CD4-positive, alpha-beta T cell (primary cell): ENCODE measurements around the gene KCNQ1. TPM values are rescaled to one million over a fixed set of nuclear protein-coding genes. Genes with fewer than 3 reads are reported as not detected.

Experiments used
- ATAC-seq: fragments of 200-7000 bp; cut with Tn5 transposase; one replicate; pipeline ENCODE4 v1.10.0; 2022; ENCODE audit warnings: mild to moderate bottlenecking; ENCODE audit not compliant: poor library complexity
- CTCF ChIA-PET: fragments of 350-600 bp; sonication (Branson Sonifier 250); formaldehyde crosslinking; loops from one replicate; lab custom pipeline; 2021; ENCODE audit warnings: antibody characterized with exemption, inconsistent platforms; lab: Charles Lee
- POLR2A ChIA-PET: fragments of 350-600 bp; sonication (Branson Sonifier 250); formaldehyde crosslinking; loops from one replicate; lab custom pipeline; 2021; ENCODE audit warnings: antibody characterized with exemption, inconsistent platforms; lab: Charles Lee
- DNase-seq, 14 experiments: peaks; one replicate each; pipeline ENCODE4 v3.0.0-alpha.2; 2013 to 2020; ENCODE audit warnings: mixed read lengths in 2 of 14
- H3K27ac ChIP-seq, 2 donors: one replicate each; pipeline versions ENCODE4 v1.5.1 to v1.7.0; 2013; ENCODE audit warnings: low read length in 2 of 2, low read depth in 1 of 2, mild to moderate bottlenecking in 1 of 2
- H3K27me3 ChIP-seq, 2 experiments: 1 replicate in 1 of 2; 2 replicates in 1 of 2; pipeline versions ENCODE4 v1.6.1 to v1.7.0; 2013; ENCODE audit warnings: low read length in 2 of 2, control low read depth in 1 of 2, mild to moderate bottlenecking in 1 of 2, moderate library complexity in 1 of 2; ENCODE audit not compliant: insufficient read depth in 2 of 2, control insufficient read depth in 1 of 2
- H3K36me3 ChIP-seq: one replicate; pipeline ENCODE4 v1.6.1; 2013; ENCODE audit warnings: low read length, control low read depth; ENCODE audit not compliant: insufficient read depth
- H3K4me1 ChIP-seq: one replicate; pipeline ENCODE4 v1.6.1; 2013; ENCODE audit warnings: low read length, control low read depth; ENCODE audit not compliant: insufficient read depth
- H3K4me3 ChIP-seq: one replicate; pipeline ENCODE4 v1.5.1; 2013; ENCODE audit warnings: mild to moderate bottlenecking, low read length, moderate library complexity
- H3K9me3 ChIP-seq, 2 experiments: 1 replicate in 1 of 2; 2 replicates in 1 of 2; pipeline versions ENCODE4 v1.6.1 to v1.7.0; 2013; ENCODE audit warnings: low read length in 2 of 2, mild to moderate bottlenecking in 2 of 2, control low read depth in 1 of 2, moderate library complexity in 1 of 2; ENCODE audit not compliant: control insufficient read depth in 1 of 2, insufficient read depth in 1 of 2
- H3K27ac Mint-ChIP-seq: one replicate; pipeline ENCODE4 v1.8.0; 2020; ENCODE audit warnings: mixed read lengths
- H3K27me3 Mint-ChIP-seq: one replicate; pipeline ENCODE4 v1.8.0; 2021; ENCODE audit warnings: mixed read lengths
- H3K36me3 Mint-ChIP-seq: one replicate; pipeline ENCODE4 v1.8.0; 2021; ENCODE audit warnings: low read depth, mixed read lengths
- H3K4me1 Mint-ChIP-seq: one replicate; pipeline ENCODE4 v1.8.0; 2021; ENCODE audit warnings: low read depth, mixed read lengths
- H3K4me3 Mint-ChIP-seq: one replicate; pipeline ENCODE4 v1.8.0; 2020; ENCODE audit warnings: mild to moderate bottlenecking, mixed read lengths
- H3K9me3 Mint-ChIP-seq: one replicate; pipeline ENCODE4 v1.8.0; 2020; ENCODE audit warnings: mixed read lengths
- intact Hi-C, 2 experiments: fragments of 100-400 bp; cut with DNase I in 1 of 2; cut with micrococcal nuclease in 1 of 2; formaldehyde crosslinking; loops; one replicate each; pipeline versions ENCODE4 v1.15.1 to v1.9.0; 2023 to 2025; cut with DNase I, micrococcal nuclease
- total RNA-seq, 174 experiments: library from RNA in 2 of 174; stranded (reverse) in 2 of 174; gene quantifications; one replicate each; pipeline ENCODE4 v1.2.3 and lab custom pipeline; 2021 to 2026
- TF ChIP-seq, protein P1 (sequence below): fragments of 200-600 bp; IDR thresholded peaks from one replicate; pipeline ENCODE4 v1.8.0; 2022; ENCODE audit warnings: antibody characterized with exemption, mild to moderate bottlenecking

KCNQ1 gene
- total RNA-seq, 2 experiments from 2014 or later = 31.3 to 33.1 TPM

- Histone ChIP-seq H3K9me3 (no peaks in the 10 kb centered on the region), H3K36me3 (no peaks in the 10 kb centered on the region), H3K27ac (no peak overlapping the region), H3K4me1 (no peaks in the 10 kb centered on the region), H3K27me3 (no peaks in the 10 kb centered on the region), H3K4me3 (no peak overlapping the region)
- ChIA-PET POLR2A (no interaction called here), CTCF (no interaction called here)
- Mint-ChIP-seq H3K36me3 (peaks cover 6% of the 10 kb centered on the region), H3K9me3 (no peaks in the 10 kb centered on the region), H3K27me3 (no peaks in the 10 kb centered on the region), H3K27ac (no peak overlapping the region), H3K4me1 (no peaks in the 10 kb centered on the region), H3K4me3 (no peak overlapping the region)
- ATAC-seq (no peak), DNase-seq (no peak)
- intact Hi-C loops = no loop called here
- TF ChIP-seq, protein P1, sequence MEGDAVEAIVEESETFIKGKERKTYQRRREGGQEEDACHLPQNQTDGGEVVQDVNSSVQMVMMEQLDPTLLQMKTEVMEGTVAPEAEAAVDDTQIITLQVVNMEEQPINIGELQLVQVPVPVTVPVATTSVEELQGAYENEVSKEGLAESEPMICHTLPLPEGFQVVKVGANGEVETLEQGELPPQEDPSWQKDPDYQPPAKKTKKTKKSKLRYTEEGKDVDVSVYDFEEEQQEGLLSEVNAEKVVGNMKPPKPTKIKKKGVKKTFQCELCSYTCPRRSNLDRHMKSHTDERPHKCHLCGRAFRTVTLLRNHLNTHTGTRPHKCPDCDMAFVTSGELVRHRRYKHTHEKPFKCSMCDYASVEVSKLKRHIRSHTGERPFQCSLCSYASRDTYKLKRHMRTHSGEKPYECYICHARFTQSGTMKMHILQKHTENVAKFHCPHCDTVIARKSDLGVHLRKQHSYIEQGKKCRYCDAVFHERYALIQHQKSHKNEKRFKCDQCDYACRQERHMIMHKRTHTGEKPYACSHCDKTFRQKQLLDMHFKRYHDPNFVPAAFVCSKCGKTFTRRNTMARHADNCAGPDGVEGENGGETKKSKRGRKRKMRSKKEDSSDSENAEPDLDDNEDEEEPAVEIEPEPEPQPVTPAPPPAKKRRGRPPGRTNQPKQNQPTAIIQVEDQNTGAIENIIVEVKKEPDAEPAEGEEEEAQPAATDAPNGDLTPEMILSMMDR = no peak
Observed at GRCh38 chr11:2687782-2688191, 243.0 kb downstream of the KCNQ1 start.

GRCh38 chr11:2688381-2689231 is 243.8 kb downstream of the KCNQ1 start:
- no peaks in the 10 kb centered on the region for H3K4me1 Mint-ChIP-seq
- peaks cover 4% of the 10 kb centered on the region for H3K36me3 Mint-ChIP-seq
- ATAC-seq (no peak), DNase-seq (peak in 1 of 14 experiments; percentile 22)
- no peak overlapping the region for H3K27ac Mint-ChIP-seq
- POLR2A ChIA-PET = no interaction called here
- Histone ChIP-seq H3K36me3 (no peaks in the 10 kb centered on the region), H3K27ac (no peak overlapping the region), H3K4me1 (no peaks in the 10 kb centered on the region), H3K9me3 (no peaks in the 10 kb centered on the region), H3K4me3 (no peak overlapping the region), H3K27me3 (no peaks in the 10 kb centered on the region)
- CTCF ChIA-PET = no interaction called here
- H3K4me3 Mint-ChIP-seq = no peak overlapping the region
- H3K9me3 Mint-ChIP-seq = no peaks in the 10 kb centered on the region
- TF ChIP-seq, protein P1 = no peak
- H3K27me3 Mint-ChIP-seq = no peaks in the 10 kb centered on the region
- intact Hi-C loops = no loop called here

- Histone ChIP-seq H3K27ac (no peak overlapping the region), H3K9me3 (no peaks in the 10 kb centered on the region), H3K4me3 (no peak overlapping the region), H3K36me3 (no peaks in the 10 kb centered on the region), H3K4me1 (no peaks in the 10 kb centered on the region), H3K27me3 (no peaks in the 10 kb centered on the region)
- TF ChIP-seq, protein P1 = no peak
- Mint-ChIP-seq H3K4me1 (no peaks in the 10 kb centered on the region), H3K27me3 (no peaks in the 10 kb centered on the region), H3K36me3 (no peaks in the 10 kb centered on the region), H3K27ac (no peak overlapping the region), H3K4me3 (no peak overlapping the region), H3K9me3 (no peaks in the 10 kb centered on the region)
- intact Hi-C loops = no loop called here
- no peak for ATAC-seq
- ChIA-PET POLR2A (no interaction called here), CTCF (no interaction called here)
- DNase-seq = peak in 1 of 14 experiments; percentile 17
Observed at GRCh38 chr11:2689651-2690575, 245.1 kb downstream of the KCNQ1 start.
